ENCODE data around the gene PTPRA.

GRCh38 chr20:2837221-2837960 lies 35.9 kb upstream of the PTPRA start:
- no peak for TF ChIP-seq CTCF (IDR thresholded peaks at IDR 0.05; ENCODE audit: low read depth, low read length)
- no peak for TF ChIP-seq POLR2A (IDR thresholded peaks at IDR 0.05; ENCODE audit: extremely low read depth, insufficient read length)
